HG03175 (cell line): ENCODE data around the gene DBP.

Experiments
- ATAC-seq: cut with Tn5 transposase; IDR thresholded peaks from one replicate; pipeline ENCODE4 v1.9.1; 2021; ENCODE audit warnings: mild to moderate bottlenecking, moderate library complexity; ENCODE audit not compliant: unreplicated experiment

Gene DBP

GRCh38 chr19:48628486-48629296 lies 8.5 kb downstream of the DBP start:
- no peak for ATAC-seq

- ATAC-seq = no peak
Observed at GRCh38 chr19:48627865-48628314, 9.3 kb downstream of the DBP start.

GRCh38 chr19:48627201-48627864 lies 9.8 kb downstream of the DBP start:
- no peak for ATAC-seq

- no peak for ATAC-seq
Observed at GRCh38 chr19:48625891-48626327, 11.3 kb downstream of the DBP start.

GRCh38 chr19:48624791-48625723 lies 12.1 kb downstream of the DBP start:
- no peak for ATAC-seq

- peak; percentile 64 for ATAC-seq
Observed at GRCh38 chr19:48624067-48624594, 13.0 kb downstream of the DBP start.

- ATAC-seq = no peak
Observed at GRCh38 chr19:48623556-48624066, 13.6 kb downstream of the DBP start.

GRCh38 chr19:48619692-48620585 lies 17.2 kb downstream of the DBP start:
- no peak for ATAC-seq

- ATAC-seq = peak; percentile 88
Observed at GRCh38 chr19:48618916-48619691, 18.1 kb downstream of the DBP start, which contains the start of the genes RPL18 and SPHK2. Gene RPL18 (minus strand): TSS chr19:48619178. CDS start chr19:48619143, 35 bp downstream. Gene SPHK2 (plus strand): TSS chr19:48619506. CDS start chr19:48620515, 1,009 bp downstream.

GRCh38 chr19:48618278-48618915 lies 18.8 kb downstream of the DBP start:
- ATAC-seq = no peak

- no peak for ATAC-seq
Observed at GRCh38 chr19:48617146-48617937, 19.8 kb downstream of the DBP start.

- ATAC-seq = no peak
Observed at GRCh38 chr19:48616491-48617056, 20.6 kb downstream of the DBP start.

- no peak for ATAC-seq
Observed at GRCh38 chr19:48616041-48616436, 21.1 kb downstream of the DBP start.

GRCh38 chr19:48615231-48616040 lies 21.7 kb downstream of the DBP start:
- ATAC-seq = no peak

GRCh38 chr19:48614436-48615230 lies 22.5 kb downstream of the DBP start, which contains the start of gene FAM83E:
Gene FAM83E (minus strand): TSS chr19:48615076. CDS start chr19:48613372, 1,704 bp downstream.
- ATAC-seq = no peak
